HG02840 (cell line): ENCODE results near the gene GRIA4.
"Not testable (repeated sequence)": the region's sequence is repeated elsewhere in the genome, so short reads cannot be mapped to it uniquely, and the experiment has no call there.

Source experiments
- ATAC-seq: cut with Tn5 transposase; IDR thresholded peaks from one replicate; pipeline ENCODE4 v1.9.1; 2021; ENCODE audit warnings: mild to moderate bottlenecking, moderate library complexity, moderate number of reproducible peaks; ENCODE audit not compliant: unreplicated experiment, low FRiP score

GRIA4 gene

DNA sequence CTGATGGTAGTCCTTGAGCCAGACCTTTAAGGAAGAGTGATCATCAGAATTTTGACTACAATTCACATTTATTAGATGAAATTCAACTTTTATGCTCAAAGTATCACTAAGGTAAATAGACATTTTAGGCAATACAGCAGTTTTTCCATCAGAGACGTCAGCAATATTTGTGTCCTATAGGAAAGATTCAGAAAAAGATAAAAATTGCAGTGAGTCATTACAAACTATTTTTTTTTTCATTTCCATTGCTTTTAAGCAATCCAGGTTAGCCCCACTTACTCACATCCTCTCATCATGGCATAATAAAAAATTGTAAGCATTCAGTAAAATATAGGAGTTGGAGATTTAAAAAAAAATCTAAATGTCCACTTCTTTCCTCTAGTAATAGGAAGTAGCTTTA is 365.3 kb downstream of the GRIA4 start:
- ATAC-seq: no peak

GRCh38 chr11:105979997-105980703 is 370.3 kb downstream of the GRIA4 start:
- no peak for ATAC-seq

GRCh38 chr11:105986554-105986953 is 376.7 kb downstream of the GRIA4 start:
- no peak for ATAC-seq

GRCh38 chr11:105988197-105988596 is 378.3 kb downstream of the GRIA4 start:
- no peak for ATAC-seq

- ATAC-seq: no peak
These were observed 379.3 kb downstream of the GRIA4 start for GRCh38 chr11:105989124-105989523.

DNA sequence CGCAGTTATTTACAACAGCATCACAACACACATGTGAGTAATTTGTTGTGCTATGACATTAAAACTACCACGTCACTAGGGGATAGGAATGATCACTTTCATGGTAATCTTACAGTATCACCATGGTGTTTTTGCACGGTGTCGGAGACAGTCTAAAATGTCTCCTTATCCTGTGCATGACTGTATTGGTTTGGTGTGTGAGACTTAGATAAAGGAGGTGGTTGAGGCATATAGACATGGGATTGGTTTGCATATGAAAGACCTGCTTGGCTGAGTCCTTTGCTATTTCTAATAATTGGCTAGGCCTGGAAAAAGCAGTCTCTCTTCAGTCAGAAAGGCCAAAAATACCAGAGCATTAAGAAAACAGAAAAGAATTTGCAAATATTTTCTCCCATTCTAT is 382.0 kb downstream of the GRIA4 start:
- no peak for ATAC-seq

DNA sequence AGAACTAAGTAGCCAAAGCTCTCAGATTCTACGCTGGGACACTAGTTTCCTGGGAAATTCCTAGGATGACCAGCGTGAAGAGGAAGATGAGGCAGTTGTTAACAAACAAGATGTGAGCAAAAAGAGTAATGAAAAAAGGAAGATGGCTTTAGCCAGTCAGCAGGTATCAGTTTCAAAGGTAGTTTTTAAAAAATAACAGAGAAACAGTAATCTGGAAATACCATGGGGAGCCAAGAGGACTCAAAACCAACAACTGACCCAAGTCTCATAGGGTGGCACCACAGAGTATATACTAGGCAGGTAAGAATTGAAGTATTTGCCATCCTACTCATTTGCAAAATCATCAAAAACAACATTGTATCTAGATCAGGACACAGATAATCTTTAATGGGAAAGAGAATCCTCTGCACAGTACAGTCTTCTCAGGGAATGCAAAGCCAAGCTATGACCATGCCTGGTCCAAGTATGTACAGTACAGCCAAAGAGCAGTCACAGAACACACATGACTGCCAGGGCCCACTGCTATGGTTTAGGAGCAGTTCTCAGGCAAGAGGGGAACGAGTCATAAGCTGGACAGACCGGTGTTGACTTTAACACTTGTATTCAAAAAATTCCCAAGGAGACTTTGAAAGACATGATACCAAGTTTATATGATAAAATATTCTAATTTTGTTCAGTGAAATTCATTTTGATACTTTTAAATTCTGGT is 391.6 kb downstream of the GRIA4 start:
- no peak for ATAC-seq

GRCh38 chr11:106003094-106003493 is 393.2 kb downstream of the GRIA4 start:
- not testable (repeated sequence) for ATAC-seq

DNA sequence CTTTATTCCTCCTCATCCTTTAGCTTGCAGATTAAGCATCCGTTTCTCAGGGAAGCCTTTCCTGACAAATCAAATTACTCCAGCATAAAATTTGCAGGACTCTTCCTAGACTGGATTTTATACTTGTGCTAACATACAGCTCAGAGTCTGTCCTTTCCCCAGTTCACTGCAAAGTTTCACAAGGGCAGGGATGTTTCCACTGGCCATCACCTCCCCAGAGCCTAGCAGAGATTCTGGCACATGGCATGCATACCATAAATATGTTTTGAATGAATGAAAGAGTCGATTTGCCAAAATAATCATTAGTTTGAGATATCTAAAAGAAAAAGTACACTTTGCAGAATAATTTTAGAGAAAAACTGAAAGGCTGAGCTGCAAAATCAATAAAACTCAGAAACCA is 401.6 kb downstream of the GRIA4 start:
- no peak for ATAC-seq

DNA sequence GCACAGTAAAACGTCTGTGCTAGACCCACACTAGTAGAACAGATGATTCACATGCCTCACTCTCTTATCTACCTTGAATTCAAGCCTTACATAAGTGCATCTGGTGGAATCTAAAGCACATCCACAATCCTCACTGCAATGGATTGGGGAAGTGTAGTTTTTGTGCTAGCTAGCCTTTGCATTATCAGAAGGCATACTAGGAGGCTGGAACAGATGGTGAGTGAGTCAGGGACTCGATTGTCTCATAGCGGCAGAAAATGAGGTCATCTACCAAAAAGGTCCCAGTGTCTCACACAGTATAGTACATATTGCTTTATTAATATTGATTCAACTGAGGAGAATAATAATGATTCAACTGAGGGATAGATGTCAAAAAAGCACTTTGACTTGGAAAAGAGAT is 402.9 kb downstream of the GRIA4 start:
- no peak for ATAC-seq

DNA sequence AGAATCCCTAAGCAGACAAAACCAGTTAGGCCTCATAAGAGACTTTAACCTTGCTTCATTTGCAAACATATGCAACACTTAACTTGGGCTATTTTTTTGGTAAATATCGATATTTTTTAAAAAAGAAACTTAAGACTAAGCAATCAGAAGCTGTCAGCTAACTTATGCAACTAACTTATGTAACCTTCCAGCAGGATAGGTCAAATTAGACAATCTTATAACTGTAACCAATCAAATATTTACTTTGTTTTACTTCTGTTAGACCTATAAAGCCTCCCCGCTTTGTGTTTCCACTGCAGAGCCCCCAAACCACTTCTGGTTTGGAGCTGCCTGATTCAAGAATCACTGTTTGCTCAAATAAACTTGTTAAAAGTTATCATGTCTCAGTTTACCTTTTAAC is 404.2 kb downstream of the GRIA4 start:
- ATAC-seq: no peak

GRCh38 chr11:106014620-106015019 is 404.7 kb downstream of the GRIA4 start:
- ATAC-seq: no peak

DNA sequence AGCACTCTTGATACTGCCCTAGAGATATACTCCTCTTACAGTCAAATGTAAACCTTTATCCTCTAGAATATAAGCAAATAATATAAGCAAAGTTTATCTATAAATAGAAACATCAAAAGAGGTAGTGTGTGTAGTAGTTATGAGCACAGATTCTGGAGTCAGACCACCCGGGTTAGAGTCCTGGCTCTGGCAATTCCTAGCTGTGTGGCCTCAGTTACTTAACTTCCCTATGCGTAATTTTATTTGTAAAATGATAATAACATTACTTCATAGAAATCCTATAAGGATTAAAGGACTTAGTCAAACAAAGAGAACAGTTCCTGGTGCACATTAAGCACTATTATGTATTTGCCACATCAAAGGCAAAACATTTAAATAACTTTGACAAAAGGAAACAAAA is 405.2 kb downstream of the GRIA4 start:
- no peak for ATAC-seq

DNA sequence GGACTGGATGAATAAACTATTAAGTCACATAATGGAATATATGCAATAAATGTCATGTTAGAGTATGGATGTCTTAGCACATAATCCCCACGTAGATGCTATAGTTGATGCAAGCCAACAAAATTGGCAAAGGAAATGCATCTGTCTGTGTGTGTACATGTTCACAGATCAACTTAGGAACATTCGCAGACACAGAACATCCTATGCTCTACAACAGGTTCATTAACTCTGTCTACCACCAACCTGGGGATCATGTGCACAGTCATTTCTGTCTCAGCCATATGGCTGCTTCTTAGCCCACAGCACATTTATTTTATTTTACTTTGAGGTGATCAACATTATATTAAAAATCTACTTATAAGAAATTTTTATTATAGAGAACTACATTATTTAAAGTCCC is 407.2 kb downstream of the GRIA4 start:
- no peak for ATAC-seq

- ATAC-seq: peak; percentile 16
These were observed 411.5 kb downstream of the GRIA4 start for GRCh38 chr11:106021181-106021966.

DNA sequence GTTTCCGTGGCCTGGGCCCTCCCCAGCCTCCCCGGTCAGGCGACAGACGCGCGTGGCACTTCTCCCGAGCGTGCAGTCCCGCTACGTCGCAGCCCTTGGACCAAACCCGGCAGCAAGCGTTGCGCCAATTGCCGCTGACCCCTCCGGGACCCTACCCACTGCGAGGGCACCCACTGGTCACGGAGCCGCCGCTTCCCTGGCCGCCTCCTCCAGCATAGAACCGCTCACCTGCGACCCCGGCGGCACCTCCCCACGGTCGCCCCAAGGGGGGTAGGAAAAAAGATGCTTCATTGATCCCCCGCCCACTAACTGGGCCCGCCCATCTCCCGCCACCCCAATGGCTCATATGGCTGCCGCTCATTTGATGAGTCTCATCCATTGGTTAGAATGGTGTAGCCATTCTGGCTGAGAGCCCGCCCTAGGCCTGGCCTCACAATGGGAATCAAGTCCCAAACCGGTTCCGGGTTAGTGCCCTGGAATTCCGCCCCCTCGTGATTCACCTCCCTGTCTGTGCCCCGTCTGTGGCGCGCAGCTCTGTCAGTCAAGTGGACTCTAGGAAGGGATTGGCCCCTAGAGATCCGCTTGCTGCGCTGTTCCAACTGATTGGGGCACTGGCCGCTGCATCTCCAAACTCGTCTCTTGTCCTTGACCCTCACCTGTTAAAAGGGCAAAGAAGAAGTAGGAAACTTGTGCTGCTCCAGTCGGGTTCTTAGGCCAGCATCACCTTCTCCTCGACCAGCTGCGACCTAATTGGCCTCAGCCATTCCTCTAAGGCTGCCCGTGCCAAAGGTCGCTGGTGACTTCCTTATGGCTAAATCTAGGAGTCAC is 412.3 kb downstream of the GRIA4 start, which contains the start of gene MSANTD4:
MSANTD4 (minus strand) TSS at position 274 of the 828 bp plus-strand sequence. CDS start 11,323 bp downstream, outside the sequence.
- peak; percentile 99 for ATAC-seq

DNA sequence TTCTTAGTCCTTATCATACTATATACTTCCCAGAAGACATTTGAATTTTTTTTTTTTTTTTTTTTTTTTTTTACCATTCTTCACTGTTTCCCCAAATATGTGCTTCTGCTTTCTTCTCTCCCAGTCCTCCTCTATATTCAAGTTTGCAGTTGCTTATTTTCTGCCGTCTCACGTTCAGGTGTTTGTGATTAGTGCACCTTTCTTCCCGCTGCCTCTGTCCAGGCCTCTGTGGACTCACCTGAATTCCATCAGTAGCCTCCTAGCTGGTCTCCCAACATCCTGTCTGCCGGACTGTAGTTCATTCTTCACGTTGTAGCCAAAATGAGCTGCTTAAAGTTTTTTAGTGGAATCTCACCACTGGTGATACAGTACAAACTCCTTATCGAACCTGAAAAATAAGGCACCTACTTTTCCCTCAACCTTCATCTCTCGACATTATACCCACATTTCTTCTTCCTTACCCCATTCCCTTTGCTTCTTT is 413.0 kb downstream of the GRIA4 start:
- ATAC-seq: no peak

DNA sequence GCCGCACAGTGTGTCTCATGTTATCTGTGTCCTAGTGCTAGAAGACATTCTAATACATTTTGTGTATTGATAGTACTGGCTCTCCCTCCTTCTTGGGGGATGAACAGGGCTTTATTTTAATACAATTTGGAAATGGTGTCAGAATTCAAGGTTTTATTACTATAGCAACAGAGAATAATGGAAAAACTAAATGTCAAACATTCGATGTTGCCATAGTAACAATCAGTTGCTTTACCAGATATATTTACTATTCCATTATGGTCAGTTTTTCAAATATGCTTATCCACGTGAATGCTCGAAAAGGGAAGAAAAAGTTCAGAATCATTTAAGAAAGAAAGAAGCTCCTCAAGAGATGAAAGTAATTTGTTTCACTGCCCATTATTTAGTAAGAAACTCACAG is 420.7 kb downstream of the GRIA4 start:
- ATAC-seq: no peak

- ATAC-seq: no peak
These were observed 421.4 kb downstream of the GRIA4 start for GRCh38 chr11:106031202-106031810.
